GM19351 (cell line): ENCODE results near the gene ADAR.
A peak's percentile ranks its signal among the peaks of the same experiment; 100 is the strongest.

ENCODE experiments used
- ATAC-seq: cut with Tn5 transposase; IDR thresholded peaks from one replicate; pipeline ENCODE4 v1.9.1; 2021; ENCODE audit warnings: mild to moderate bottlenecking, moderate library complexity; ENCODE audit not compliant: unreplicated experiment

ADAR gene

DNA sequence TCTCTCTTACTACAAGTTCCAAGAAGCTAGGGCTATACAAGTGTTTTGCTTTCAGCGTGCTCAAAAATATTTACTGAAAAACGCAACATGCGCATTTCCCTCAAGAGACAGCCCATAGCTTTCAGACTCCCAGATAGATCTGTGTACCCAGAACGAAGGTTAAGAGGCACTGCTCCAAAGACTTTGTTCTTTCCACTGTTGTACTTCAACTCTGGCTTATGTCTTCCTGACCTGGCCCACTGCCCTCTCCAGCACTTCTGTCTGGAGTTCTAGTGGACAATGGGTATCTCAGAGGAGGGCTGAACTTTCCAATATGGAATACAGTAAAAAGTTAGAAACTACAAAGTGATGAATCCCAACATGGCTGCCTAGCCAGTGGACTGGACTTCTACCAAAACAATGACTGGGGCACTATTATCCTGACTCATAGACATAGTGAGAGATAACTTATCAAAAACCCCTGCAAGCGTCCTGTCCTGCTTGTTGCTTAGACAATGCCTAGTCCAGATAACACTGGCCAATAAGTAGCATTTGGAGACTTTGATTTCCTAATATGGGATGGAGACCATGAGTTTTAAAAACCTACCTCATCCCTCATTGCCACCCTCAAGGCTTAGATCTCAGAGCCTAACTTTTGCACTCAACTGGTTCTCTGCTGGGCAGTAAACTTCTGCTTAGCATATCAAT lies 8.8 kb upstream of the ADAR start:
- ATAC-seq, result no peak

DNA sequence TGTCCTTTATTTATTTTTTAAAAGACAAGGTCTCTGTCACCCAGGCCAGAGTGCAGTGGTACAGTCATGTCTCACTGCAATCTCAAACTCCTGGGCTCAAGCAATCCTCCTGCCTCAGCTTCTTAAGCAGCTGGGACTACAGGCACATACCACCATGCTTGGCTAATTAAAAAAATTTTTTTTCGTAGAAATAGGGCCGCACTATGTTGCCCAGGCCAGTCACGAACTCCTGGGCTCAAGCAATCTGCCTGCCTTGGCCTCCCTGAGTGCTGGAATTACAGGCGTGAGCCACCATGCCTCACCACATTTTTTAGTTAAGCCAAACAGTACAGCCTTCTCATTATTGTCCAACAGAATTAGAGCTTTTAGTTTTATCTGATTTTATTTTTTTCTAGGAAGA lies 7.4 kb upstream of the ADAR start:
- ATAC-seq, result no peak

DNA sequence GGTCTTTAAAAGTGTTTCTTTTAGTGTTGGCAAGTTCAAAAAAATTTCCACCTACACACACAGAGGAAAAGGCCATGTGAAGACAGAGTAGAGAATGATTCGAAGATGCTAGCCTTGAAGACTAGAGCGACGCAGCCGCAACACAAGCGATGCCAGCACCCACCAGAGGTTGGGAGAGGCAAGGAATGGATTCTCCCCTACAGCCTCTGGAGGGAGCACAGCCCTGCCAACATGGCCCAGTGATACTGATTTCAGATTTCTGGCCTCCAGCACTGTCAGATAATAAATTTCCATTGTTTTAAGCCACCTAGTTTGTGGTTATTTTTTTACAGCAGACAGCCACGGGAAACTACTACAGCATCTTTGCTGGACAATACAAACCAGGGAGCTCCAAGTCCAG lies 6.9 kb upstream of the ADAR start:
- no peak for ATAC-seq

DNA sequence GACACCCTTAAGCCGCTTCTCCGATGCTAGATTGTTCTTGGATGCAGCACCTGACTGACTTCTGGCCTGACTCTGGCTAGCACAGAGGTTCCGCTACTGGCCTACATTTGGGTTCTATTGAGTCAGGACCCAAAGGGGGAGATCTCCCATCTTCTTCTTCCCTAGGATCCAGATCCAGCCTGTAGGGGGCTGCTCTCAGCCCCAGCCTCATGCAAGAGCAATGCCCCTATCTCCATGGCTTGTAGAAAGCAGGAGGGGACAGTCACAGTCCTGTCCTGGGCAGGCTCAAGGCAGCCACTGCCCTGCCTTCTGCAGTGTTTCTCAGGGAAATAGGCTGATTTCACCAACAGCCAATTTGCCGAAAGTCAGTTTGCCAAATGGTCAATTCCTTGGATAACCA lies 6.3 kb upstream of the ADAR start:
- ATAC-seq, result no peak

DNA sequence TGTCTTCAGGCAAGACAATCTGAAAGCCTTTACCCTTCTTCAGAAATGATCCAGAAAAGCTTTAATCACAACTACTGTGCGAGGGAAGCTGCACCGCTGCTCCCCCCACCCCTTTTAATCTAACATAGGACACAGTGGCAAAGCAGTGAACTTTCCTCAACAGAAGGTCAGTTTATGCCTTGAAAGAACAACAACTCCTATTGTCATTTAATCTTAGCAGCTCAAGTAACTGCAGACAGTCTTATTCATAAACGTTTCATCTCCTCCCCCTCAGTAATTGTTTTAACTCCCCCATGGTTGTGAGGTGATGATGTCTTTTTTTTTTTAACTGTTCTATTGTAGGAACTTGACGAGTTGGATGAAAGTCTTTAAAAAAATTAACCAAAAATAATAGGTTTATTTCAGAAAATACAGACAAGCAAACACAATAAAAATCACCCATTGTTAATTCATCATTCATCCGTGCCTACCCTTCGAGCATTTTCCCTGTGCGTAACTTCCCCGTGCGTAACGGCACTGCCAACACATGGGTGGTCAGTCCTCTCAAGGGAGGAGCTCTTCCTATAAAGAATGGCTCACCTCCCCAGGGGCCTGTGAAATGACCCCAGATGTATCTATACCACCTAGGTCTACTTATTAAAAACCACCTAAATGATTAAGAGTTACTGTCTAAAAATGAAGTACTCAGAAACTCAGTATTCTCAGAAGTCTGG lies 3.3 kb upstream of the ADAR start:
- no peak for ATAC-seq

DNA sequence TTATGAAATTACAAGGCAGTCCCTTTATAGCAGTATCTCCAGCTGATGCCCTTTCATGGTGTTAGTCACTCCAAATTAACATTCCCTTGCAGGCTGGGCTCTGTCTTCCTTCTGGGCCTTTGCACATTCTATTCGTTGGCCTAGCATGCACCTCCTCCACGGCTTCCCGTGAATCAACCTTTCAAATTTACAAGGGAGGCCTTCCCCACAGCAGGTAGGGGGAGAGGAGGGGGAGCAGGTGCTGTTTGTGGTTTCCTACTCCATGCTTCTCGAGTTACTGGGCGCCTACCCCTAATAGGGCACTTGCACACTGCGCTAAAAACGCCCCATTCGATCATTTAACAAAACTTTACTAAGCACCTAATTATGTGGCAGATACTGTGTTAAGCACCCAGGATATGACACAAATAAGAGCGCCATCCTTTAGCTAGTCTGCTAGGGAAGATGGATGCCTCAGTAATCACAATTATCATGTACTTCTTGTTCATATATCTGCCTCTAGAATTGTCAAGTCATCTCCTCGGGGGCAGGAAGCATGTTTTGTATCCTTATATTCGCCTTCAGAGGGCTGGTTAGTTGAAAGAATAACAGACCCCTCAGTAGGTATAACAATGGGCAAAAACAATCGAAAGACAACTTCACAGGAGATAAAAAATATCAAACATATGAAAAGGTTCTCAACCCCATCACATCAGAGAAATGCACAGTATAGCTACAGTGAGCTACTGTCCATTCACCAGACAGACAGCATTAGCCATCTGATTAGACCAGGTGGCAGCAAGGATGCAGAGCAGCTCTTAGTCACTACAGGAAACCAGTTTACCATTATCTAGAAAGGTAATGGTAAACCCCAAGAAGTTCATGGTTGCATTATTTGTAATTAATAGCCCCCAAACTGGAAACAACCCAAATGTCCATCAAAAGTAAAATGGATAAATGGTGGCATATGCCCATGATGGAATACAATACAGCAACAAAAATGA lies 1.7 kb upstream of the ADAR start:
- no peak for ATAC-seq

DNA sequence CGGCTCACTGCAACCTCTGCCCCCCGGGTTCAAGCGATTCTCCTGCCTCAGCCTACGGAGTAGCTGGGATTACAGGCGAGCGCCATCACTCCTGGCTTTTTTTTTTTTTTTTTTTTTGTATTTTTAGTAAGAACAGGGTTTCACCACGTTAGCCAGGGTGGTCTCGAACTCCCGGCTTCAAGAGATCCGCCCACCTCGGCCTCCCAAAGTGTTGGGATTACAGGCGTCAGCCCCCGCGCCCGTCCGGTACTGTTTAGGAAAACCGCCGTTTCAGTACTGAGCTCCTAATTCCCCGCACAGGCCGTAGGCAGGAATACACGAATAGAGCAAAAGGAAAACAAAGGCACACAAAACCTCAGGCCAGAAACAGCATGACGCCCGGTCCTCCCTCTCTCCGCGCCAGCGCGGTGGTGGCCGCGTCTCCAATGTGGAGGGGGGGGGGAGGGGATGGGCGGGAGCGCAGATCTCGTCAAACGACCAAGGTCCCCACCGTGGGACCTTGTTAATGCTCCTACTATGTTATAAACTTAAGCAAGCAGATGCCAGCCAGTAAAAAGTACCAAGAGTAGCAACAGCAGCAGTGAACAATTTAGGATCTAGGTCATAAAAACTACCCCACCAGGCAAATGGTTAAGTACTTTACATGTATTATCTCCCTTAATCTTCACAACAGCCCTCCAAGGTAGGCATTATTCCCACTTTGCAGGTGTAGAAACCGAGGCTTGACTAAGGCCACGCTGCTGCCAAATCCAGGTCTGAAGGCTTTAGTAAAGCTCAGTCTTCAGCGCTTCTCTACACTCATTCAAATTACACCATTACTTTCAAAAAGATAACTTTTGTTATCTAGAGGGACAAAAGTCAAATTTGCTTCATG lies 648 bp upstream of the ADAR start:
- no peak for ATAC-seq

DNA sequence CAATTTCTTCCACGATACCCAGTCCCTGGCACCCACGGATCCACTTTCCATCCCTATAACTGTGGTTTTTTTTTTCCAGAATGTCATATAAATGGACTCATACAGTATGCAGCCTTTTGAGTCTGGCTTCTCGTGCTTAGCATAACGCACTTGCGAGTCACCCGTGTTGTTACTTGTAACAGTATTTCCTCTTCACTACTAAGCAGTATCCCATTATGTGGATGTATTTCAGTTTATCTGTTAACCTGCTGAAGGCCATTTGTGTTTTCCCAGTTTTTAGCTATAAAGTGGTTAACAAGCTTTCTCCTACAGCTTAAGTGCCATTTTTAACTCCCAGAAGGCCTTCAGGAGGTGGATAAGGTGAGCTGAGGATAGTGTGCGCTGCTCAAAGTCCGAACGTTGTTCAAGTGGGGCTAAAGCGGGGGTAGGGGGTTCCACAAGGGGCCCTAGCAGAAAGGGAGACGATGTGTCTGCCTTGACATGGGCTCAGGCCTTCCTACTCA lies 829 bp downstream of the ADAR start:
- ATAC-seq, result peak; percentile 7

DNA sequence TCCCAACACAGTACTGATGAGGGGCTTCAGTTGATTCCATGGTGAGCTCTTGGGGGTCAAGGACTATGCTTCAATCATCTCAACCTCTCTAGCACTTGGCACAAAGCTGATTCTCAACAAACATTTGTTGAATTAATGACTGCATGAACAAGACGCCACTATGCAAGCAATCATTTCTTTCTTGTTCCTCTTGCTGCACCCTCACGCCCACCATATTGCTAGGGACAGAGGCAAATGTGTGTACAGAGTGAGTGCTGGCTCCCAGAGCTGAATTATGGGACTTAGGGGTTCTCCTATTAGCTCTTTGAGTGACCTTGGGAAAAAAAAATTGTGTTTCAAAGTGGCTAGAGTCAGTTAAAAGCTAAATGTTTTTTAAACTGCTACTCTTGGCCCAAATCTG lies 2.5 kb downstream of the ADAR start:
- ATAC-seq, result no peak

DNA sequence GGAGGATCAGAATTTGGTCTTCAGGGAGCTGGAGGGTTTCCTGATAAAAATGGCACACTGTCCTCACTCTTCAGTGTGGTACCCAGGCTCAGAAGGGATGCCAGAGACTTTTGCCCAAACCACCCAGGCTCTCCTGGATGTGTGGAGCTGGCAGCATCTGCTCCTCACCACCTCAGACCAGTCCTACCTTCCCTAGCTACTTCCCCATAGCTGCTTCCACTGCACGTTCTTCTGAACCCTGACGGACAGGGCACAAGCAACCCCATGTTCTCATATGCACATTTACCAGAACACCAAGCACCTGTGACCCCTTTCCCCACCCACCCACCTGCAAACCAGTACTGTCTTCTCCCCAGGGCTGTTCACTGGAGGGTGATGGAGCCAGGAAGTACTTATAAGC lies 4.7 kb downstream of the ADAR start:
- ATAC-seq, result no peak

DNA sequence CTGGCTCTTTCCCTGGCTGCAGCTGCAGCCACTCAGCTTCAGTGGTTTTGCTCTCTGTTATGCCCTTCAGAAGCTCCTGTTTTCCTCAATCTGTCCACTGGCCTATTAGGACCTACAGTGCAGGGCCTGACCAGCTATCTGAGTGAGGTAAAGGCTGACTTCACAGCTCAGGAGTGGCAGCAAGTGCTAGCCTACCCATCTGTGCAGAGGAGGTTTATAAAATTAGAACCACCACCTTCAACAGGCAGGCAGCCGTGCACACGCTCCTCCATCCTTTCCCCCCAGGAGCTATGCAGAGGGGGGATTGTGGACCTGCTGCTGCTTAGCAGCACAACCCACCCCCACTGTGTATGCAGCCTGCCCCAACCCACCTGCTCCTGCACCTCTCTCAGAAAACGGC lies 8.3 kb downstream of the ADAR start:
- no peak for ATAC-seq

DNA sequence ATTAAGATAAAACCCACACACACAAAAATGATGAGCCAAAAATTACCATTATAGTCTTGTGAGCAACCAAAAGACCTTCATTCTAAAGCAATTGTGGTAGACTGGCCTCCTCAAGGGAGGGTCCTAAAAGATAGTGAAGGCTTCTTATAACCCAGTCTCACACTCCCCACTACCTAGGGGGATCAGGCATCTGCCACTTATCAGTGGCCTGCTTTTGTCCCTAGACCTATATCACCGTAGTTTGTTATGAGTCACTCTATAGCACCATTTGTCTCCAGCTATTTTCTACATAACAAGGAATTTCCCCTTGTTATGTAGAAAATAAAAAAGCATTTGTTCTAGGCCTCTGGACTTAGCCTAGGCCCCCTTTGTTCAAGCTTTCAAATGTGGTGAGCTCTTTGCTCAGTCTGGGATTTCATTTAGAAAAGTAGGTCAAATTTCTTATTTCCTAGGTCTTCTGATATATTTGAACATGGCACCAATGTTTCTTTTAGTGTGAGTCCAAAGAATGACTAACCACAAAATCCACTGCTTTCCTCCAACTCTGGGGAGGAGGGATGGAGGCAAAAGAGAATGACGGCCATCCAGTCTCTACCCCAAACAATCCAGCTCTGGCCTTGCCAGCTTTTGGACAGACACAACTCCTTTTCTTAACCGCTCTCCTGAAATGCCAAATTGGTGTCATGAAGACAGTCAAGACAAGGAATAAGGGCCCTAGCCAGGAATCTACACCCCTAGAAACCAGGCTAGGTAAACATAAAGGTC lies 8.9 kb downstream of the ADAR start:
- ATAC-seq, result no peak

DNA sequence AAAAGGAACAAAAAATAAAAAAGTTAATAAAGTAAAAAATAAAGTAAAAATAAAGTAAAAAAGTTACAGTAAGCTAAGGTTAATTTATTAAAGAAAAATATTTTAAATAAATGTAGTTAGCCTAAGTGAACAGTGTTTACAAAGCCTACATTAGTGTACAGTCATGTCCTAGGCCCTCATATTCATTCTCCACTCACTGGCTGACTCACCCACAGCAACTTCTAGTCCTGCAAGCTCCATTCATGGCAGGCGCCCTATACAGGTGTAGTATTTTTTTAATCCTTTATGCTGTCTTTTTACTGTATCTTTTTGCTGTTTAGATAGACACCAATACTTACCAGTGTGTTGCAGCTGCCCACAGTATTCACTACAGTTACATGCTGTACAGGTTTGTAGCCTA lies 12.4 kb downstream of the ADAR start:
- no peak for ATAC-seq

DNA sequence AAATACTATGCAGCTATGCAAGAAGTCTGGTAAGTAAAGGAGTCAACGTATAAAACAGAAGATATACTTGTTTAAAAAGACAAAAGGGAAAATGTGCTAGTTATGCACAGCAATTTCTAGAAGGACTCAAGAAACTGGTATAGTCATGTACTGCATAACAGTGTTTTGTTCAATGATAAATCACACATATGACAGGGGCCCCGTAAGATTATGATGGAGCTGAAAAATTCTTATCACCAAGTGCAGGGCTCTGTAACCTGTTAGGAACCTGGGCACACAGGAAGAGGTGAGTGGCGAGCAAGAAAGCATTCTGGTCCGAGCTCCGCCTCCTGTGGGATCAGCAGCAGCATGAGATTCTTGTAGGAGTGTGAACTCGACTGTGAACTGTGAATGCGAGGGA lies 13.2 kb downstream of the ADAR start:
- no peak for ATAC-seq

DNA sequence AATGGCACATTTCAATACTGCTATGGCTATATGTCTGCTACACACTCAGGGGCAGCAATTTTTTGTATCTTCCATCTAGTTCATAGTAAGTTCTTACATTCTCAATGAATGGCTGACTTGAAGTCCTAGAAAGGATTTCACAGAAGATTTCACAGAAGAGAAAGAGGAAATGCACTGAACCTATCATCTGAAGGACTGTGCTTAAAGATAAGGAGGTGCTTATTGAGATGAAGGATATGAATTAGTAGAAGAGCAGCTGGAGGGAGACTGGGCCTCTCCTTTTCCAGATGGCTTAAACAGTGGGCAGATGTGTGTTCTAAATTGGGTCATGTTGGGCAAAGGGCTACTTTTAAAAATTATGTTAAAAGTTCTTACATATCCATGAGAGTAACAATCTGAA lies 14.6 kb downstream of the ADAR start:
- ATAC-seq, result no peak

DNA sequence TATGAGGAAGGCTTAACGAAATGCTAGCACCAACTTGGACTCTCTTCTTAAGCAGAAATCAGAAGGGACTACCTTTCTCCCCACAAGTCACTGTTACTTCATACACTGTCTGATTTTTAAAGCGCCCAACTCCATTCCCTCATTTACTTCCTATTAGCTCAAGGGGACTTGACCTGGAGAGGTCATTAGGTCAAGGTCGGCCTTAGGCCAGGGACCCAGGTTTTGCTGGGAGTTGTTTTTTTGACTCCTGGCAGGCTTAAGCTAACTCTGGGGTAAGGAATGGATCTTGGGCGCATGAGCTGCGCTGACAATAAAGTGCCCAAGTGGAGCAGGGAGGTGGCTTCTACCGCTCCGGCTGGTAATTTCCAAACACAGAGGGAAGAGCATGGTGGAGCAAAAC lies 16.8 kb downstream of the ADAR start:
- no peak for ATAC-seq

DNA sequence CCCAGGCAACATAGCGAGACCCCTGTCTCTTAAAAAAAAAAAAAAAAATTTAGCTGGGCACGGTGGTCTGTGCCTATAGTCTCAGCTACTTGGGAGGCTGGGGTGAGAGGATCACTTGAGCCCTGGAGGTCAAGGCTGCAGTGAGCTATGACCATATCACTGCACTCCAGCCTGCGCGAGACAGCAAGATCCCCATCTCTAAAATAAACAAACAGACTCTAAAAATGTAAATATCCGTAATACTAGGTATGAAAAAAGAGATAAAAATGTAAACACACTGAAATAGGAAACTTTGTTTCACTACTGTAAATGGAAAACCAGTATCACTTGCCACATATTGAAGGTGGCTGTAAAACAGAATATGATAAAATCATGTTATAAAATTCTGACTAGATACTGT lies 17.2 kb downstream of the ADAR start:
- ATAC-seq, result no peak

DNA sequence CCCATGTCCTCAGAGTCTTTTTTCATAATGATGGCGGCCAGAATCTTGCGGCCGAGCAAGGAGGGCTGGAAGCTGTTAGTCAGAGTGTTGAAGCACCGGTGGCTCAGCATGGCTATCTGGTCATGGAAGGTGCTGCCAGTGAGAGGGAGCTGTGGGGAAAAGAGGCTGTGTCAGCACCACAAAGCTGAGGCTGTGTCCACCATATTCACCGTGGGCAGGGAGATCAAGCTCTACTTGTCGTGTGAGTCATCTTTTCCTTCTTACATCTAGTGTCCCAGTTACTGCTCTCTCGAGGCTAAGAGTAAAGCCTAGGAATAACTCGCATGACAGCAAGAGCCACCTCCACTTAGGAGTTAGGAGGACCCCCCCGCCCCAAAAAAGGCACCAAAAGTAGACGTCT lies 18.2 kb downstream of the ADAR start:
- ATAC-seq, result no peak

DNA sequence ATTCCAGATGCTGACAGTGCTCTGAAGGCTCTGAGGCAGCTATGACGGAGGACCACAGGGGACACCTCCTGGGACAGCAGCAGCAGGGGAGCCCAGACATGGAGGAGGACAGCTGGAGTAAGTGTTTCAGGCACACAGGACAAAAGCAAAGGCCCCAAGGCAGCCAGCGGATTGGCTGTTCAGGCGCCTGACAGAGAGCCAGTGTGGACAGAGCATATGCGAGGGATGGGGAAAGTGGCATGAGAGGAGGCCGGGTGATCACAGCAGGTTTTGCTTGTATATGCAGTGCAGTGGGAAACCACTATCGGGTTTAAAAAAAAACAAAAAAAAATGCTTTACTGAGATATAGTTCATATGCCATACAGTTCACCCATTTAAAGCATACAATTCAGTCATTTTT lies 21.3 kb downstream of the ADAR start:
- no peak for ATAC-seq

DNA sequence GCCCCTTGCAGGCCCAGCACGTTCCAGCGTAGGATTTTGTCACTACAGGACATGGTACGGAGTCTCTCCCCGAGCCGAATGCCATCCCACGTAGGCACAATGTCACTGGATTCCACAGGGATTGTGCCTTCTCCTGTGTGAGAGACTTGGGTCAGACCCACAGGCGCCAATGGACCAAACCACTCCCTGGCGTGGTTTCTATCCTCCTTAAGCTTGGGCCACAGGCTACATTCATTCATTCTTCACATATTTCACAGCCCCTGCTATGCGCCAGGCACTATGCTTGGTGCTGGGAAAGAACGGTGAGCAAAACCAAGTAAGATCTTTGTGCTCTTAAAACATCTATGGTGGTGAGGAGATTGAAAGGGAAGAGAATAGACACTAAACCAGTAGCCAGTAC lies 21.8 kb downstream of the ADAR start:
- no peak for ATAC-seq
